ENCODE results near the gene HMGCLL1. TPM values are rescaled to one million over a fixed set of nuclear protein-coding genes. Genes with fewer than 3 reads are reported as not detected.

HMGCLL1 gene
- total and polyA plus RNA-seq, 2 donors (not counting 3 experiments of a cell fraction or from before 2014, with no cell fraction given) = not detected

DNA sequence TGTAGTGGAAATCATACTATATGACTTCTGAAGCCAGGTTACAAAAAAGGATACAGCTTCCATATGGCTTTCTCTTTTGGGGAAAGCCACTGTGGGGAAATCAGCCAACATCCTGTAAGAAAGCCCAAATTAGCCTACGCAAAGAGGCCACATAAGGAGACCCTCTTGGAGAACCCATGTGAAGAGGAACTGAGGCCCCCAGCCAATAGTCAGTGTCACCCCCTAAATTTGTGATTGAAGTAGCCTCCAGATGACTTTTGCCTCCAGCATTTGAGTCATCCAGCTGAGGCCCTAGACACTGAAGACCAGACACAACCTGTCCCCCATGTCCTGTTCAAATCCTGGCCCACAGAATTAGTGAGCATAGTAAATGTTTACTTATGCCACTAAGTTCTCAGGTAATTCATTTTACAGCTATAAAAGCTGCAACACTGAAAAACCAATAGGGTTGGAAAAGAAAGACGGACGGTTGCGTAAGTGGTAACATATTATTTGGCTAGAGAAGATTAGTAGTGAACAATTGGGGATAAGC is 60.4 kb downstream of the HMGCLL1 start:
- H3K9me1 ChIP-seq (replicated peaks; ENCODE audit: control insufficient read depth, extremely low read depth, insufficient read depth, low read length) = no peaks in the 10 kb centered on the region
- POLR2A ChIA-PET = no interaction called here
- intact Hi-C loops (cut with micrococcal nuclease) = no loop called here
- H3K4me3 ChIP-seq (replicated peaks in 1 of 3; ENCODE audit: insufficient read depth in 1 of 3, low read depth in 1 of 3, low read length in 3 of 3) = no peak overlapping the region
- no TSS peak for BruUV-seq (replicated peaks)
- no peaks in the 10 kb centered on the region for H3K36me3 ChIP-seq (ENCODE audit: control insufficient read depth in 2 of 2, extremely low read depth in 1 of 2, insufficient read depth in 2 of 2, low read length in 2 of 2)
- H2AFZ ChIP-seq (ENCODE audit: low read depth, low read length) = no peak overlapping the region
- H3K79me2 ChIP-seq (ENCODE audit: control insufficient read depth, insufficient read depth, low read length) = no peaks in the 10 kb centered on the region
- H4K20me1 ChIP-seq (replicated peaks; ENCODE audit: control insufficient read depth, extremely low read depth, insufficient read depth, low read length) = no peaks in the 10 kb centered on the region
- DNase-seq (ENCODE audit: low read depth, low spot score) (no peak), FAIRE-seq (no peak)
- CTCF ChIA-PET = no interaction called here
- dilution Hi-C loops (cut with MboI; ENCODE audit: extremely low pct_ligation_motif_present, low sequenced_read_pairs) = no loop called here
- TF ChIP-seq, protein P1, sequence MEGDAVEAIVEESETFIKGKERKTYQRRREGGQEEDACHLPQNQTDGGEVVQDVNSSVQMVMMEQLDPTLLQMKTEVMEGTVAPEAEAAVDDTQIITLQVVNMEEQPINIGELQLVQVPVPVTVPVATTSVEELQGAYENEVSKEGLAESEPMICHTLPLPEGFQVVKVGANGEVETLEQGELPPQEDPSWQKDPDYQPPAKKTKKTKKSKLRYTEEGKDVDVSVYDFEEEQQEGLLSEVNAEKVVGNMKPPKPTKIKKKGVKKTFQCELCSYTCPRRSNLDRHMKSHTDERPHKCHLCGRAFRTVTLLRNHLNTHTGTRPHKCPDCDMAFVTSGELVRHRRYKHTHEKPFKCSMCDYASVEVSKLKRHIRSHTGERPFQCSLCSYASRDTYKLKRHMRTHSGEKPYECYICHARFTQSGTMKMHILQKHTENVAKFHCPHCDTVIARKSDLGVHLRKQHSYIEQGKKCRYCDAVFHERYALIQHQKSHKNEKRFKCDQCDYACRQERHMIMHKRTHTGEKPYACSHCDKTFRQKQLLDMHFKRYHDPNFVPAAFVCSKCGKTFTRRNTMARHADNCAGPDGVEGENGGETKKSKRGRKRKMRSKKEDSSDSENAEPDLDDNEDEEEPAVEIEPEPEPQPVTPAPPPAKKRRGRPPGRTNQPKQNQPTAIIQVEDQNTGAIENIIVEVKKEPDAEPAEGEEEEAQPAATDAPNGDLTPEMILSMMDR (IDR thresholded peaks at IDR 0.05; ENCODE audit: extremely low read depth in 1 of 2, insufficient read depth in 1 of 2, low read depth in 1 of 2, low read length in 2 of 2) = no peak
- TF ChIP-seq FOS (IDR thresholded peaks at IDR 0.05; ENCODE audit: borderline replicate concordance, insufficient read depth, low read length) (no peak), MYC (IDR thresholded peaks at IDR 0.05; ENCODE audit: low read depth, low read length) (no peak), POLR2AphosphoS5 (IDR thresholded peaks at IDR 0.05; ENCODE audit: insufficient read depth, low read depth, low read length) (no peak), GATA2 (IDR thresholded peaks at IDR 0.05; ENCODE audit: insufficient read depth, insufficient read length, low read depth, low read length) (no peak)
- no peak overlapping the region for H3K9ac ChIP-seq (replicated peaks; ENCODE audit: extremely low read depth, insufficient read depth, low read length)
- no peak overlapping the region for H3K4me2 ChIP-seq (ENCODE audit: insufficient read depth, low read length)
- H3K27me3 ChIP-seq (ENCODE audit: control insufficient read depth in 2 of 2, insufficient read depth in 2 of 2, low read length in 2 of 2) = no peaks in the 10 kb centered on the region
- H3K27ac ChIP-seq (ENCODE audit: insufficient read depth, low read depth, low read length) = no peak overlapping the region
- no peaks in the 10 kb centered on the region for H3K9me3 ChIP-seq (replicated peaks; ENCODE audit: control insufficient read depth, insufficient read depth, low read length)
- H3K4me1 ChIP-seq (ENCODE audit: control insufficient read depth, extremely low read depth, insufficient read depth, low read length) = no peaks in the 10 kb centered on the region

DNA sequence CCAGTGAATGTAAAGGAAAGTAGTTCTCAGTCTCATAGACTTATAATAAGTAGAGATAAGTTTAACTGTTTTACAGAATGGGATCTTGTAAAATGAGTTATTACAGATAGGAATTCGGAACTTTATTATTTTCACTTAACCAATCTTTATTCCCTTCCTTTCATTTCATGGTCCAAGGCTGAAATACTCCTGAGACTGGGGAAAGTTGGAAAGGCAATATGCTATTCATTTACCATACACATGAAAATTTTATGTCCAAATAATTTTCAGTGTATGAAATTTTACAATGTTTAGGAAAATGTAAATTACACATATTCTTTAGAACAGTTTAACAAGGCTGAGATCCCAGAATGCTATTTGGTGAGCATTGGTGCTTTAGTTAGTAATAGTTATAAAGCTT is 62.3 kb downstream of the HMGCLL1 start:
- Histone ChIP-seq H3K9me3 (replicated peaks; ENCODE audit: control insufficient read depth, insufficient read depth, low read length) (no peaks in the 10 kb centered on the region), H3K27me3 (ENCODE audit: control insufficient read depth in 2 of 2, insufficient read depth in 2 of 2, low read length in 2 of 2) (no peaks in the 10 kb centered on the region), H3K9me1 (replicated peaks; ENCODE audit: control insufficient read depth, extremely low read depth, insufficient read depth, low read length) (no peaks in the 10 kb centered on the region), H2AFZ (ENCODE audit: low read depth, low read length) (no peak overlapping the region), H3K9ac (replicated peaks; ENCODE audit: extremely low read depth, insufficient read depth, low read length) (no peak overlapping the region), H3K36me3 (ENCODE audit: control insufficient read depth in 2 of 2, extremely low read depth in 1 of 2, insufficient read depth in 2 of 2, low read length in 2 of 2) (no peaks in the 10 kb centered on the region), H3K4me3 (replicated peaks in 1 of 3; ENCODE audit: insufficient read depth in 1 of 3, low read depth in 1 of 3, low read length in 3 of 3) (no peak overlapping the region), H3K4me2 (ENCODE audit: insufficient read depth, low read length) (no peak overlapping the region), H4K20me1 (replicated peaks; ENCODE audit: control insufficient read depth, extremely low read depth, insufficient read depth, low read length) (no peaks in the 10 kb centered on the region), H3K27ac (ENCODE audit: insufficient read depth, low read depth, low read length) (no peak overlapping the region), H3K4me1 (ENCODE audit: control insufficient read depth, extremely low read depth, insufficient read depth, low read length) (no peaks in the 10 kb centered on the region), H3K79me2 (ENCODE audit: control insufficient read depth, insufficient read depth, low read length) (no peaks in the 10 kb centered on the region)
- BruUV-seq (replicated peaks) = no TSS peak
- FAIRE-seq (no peak), DNase-seq (ENCODE audit: low read depth, low spot score) (no peak)
- POLR2A ChIA-PET = no interaction called here
- intact Hi-C loops (cut with micrococcal nuclease) (no loop called here), dilution Hi-C loops (cut with MboI; ENCODE audit: extremely low pct_ligation_motif_present, low sequenced_read_pairs) (no loop called here)
- CTCF ChIA-PET = no interaction called here
- TF ChIP-seq EZH2 (IDR thresholded peaks at IDR 0.05; ENCODE audit: borderline replicate concordance, low read depth, low read length, severe bottlenecking) = no peak
